NCI-H128 (cell line): ENCODE results near the gene NFATC2.
"Not testable (repeated sequence)": the region's sequence is repeated elsewhere in the genome, so short reads cannot be mapped to it uniquely, and the experiment has no call there.

ENCODE experiments used
- DNase-seq: peaks from one replicate; lab custom pipeline; 2025; ENCODE audit not compliant: unreplicated experiment; lab: John Stamatoyannopoulos, UW

The NFATC2 gene

DNA sequence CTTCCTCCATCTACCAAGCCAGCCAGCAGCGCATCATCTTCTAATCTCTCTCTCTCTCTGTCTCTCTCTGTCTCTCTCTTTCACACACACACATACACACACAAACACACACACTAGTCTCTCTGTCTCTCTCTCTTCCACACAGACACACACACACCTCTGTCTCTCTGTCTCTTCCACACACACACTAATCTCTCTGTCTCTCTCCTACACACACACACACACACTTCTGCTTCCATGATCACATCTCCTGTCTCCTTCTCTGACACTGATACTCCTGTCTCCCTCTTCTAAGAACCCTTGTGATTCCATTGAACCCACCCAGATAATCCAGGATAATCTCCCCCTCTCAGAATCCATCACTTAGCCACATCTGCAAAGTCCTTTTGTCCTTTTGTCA is 181.3 kb downstream of the NFATC2 start:
- no peak for DNase-seq

DNA sequence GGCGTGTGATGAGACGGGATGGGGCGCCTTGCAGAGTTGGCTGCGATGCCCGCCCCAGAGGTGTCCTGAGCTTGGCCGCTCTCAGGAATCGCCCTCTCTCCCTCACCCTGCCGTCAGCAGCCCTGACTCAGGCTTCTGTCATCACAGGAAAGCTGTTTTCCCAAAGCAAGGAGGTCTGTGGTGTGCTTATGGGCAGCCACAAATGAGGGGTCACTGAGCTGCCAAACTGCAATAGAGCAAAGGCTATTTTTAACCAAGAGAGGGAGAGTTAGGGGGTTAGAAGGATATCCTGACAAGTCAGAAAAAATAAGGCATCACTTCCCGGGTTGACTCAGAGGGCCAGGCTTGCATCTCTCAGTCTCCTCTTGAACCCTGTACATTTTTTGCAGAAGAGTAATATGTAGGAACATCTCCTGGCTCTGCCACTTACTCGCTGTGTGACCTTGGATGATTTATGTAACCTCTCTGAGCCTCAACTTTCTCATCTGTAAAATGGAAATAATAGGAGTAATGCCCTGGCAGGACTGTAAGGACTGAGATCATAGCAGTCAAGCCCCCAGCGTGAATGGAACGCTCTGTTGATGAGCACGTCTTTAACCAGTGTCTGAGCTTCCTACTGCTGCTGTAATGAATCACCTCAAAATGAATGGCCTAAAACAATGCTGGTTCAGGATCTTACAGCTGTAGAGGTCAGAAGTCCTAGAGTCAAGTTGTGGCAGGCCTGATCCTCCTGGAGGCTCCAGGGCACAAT is 181.9 kb downstream of the NFATC2 start:
- DNase-seq = no peak

DNA sequence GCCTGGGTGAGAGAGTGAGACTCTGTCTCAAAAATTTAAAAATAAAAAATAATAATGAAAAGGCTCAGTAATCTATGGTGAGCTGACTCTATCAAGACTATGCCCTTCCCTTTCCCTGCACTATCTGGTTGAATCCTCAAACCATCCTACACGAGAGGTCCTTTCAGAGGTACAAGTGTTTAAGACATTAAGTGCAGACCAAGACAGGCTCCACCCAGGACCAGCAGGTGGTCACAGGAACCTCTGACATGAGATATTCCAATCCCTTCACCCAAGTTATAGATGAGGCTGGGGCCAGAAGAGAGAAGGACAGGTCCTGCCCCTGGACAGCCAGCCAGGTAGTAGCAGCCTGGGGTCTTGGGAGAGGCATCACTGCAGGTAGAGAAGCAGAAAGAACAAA is 182.6 kb downstream of the NFATC2 start:
- no peak for DNase-seq

DNA sequence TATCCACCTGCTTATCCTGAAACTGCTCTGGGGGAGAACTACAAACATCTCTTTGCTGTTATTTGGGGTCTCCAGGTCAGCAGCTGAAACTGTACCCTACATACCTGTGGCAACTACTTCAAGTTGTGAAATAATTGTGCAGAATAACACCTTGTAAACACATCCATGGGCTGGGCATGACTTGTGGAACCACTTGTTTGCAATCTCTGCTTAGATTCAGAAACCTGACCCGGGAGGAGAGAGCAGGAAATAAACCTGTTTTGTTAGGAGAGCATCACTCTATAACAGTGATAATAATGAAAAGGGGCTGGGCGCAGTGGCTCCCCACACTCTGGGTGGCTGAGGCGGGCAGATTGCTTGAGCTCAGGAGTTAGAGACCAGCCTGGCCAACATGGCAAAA is 183.1 kb downstream of the NFATC2 start:
- no peak for DNase-seq

DNA sequence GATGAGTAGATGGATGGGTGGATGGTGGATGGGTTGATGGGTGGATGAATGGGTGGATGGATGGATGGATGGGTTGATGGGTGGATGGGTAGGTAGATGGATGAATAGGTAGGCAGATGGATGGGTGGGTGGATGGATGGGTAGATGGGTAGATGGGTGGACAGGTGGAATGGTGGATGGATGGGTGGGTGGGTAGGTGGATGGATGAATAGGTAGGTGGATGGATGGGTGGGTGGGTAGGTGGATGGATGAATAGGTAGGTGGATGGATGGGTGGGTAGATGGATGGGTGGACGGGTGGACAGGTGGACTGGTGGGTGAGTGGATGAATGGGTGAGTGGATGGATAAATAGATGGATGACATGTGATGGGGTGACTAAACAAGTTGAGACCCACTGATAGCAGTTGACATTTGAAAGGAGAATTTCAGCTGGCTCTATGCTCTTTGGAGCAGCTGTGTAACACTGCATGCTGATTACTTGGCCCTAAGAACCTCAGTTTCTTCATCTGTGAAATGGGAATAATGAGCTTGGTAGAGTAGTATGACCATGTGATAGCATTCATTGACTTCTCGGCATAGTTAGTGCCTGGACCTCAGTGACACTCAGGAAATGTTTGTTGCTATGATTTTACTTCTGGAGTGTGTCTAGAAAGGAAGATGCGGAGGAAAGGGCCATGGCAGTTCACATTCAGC is 184.3 kb downstream of the NFATC2 start:
- no peak for DNase-seq

DNA sequence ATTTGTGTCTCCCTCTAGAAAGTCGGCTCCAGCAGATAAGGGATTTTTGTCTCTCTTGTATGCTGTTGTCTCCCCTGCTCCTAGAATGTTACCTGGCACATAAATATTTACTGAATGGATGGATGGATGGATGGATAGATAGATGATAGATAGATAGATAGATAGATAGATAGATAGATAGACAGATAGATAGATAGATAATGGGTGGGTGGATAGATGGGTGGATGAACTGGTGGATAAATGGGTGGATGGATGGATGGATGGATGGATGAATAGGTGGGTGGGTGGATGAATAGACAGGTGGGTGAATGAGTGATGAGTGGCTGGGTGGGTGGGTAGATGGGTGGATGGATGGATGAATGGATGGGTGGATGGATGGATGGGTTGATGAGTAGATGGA is 185.0 kb downstream of the NFATC2 start:
- DNase-seq = no peak

DNA sequence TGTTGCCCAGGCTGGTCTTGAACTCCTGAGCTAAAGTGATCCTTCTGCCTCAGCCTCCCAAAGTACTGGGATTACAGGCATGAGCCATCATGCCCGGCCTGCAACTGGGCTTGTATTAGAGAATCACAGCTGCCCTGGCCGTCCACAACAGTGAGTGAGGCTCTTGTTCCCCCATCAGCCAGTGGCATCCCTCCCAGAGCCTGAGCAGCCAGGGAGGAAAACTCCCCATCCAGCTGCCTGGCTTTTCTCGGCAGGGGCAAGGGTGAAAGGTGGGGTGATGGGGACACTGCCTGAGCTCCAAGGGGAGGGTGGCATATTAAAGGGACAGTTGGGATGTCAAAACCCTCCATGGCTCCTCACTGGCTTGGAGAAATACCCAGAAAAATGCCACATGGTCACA is 185.6 kb downstream of the NFATC2 start:
- DNase-seq = no peak

DNA sequence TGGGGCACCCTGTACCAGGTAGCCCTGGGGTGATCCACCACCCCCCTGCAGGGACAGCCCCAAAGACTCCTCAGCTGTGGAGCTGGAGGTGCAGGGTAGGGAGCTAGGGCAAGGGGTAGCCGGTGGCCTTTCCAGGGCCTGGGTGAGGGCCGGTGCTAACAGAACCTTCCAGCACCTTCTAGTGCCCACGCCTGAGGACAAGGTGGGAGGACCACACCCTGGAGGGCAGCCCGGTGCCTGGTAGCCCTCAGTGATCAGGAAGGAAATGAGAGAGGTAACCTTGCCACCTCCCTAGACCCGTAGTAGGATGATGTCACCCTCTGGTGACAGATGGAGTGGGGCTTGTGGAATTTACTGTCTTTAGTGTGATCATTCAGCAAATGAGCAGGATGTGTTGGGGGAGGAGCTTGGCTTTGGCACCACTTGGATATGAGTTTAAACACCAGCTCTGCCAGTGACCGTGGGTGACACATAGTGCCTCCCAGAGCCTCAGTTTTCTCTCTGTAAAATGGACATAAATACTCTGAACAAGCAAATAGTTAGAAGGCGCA is 187.7 kb downstream of the NFATC2 start:
- no peak for DNase-seq

DNA sequence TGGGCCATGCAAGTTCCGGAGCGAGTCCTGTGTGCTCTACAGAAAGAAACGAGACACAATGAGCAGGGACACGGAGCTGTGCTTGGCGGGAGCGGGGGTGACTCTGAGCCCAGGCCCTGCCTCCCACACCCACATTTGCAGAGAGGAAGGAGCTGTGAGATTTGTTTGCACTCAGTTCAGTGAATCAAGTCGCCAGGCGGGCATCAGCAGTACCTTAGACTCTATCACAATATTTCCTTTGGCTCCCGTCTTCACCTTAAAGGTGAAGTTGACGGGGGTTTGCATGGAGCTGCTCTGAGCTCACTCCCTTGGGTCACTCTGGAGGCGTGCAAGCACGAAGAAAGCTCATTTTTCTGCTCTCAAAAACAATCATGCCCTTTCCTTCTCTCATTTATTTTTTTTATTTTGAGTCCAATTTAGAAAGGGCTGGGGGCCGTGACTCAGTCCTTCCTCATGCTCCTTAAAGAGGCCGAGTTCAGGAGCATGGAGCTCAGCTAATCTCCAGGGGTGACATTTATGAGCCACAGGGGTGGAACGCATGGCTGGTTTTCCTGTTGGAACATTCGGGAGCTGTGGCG is 188.2 kb downstream of the NFATC2 start:
- no peak for DNase-seq

DNA sequence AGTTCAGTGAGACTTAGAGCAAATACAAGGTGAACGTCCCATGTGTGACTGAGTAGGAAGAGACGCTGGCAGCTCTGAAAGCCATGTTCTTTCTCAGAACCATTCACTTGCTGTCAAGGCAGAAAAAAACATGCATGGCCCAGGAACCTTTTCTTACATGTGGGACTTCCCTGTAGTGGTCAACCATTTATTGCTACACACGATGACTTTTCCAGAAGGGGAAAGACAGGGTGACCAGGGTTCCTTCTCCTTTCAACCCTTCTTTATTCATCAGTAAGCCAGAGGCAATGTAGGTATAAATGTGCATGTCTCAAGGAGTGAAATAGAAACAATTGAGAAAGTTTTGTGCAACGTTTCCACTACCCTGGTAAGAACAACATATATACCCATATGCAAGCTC is 189.0 kb downstream of the NFATC2 start:
- no peak for DNase-seq

DNA sequence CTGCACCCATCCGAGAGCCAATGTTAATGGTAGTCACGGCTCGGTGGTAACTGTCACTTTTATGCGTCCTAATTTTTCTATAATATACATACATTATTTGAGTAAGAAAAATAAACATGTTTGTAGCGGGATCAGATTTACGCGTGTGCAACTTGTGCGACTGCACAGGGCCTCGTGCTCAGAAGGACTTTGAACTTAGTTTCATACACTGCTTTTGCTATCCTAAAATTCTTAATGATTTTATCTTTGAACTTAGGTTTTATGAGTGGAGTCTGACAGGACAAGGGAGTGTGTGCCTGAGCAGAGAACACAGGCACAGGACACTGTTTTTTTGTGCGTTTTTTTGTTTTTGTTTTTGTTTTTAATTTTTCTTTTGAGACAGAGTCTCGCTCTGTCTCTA is 189.7 kb downstream of the NFATC2 start:
- no peak for DNase-seq

DNA sequence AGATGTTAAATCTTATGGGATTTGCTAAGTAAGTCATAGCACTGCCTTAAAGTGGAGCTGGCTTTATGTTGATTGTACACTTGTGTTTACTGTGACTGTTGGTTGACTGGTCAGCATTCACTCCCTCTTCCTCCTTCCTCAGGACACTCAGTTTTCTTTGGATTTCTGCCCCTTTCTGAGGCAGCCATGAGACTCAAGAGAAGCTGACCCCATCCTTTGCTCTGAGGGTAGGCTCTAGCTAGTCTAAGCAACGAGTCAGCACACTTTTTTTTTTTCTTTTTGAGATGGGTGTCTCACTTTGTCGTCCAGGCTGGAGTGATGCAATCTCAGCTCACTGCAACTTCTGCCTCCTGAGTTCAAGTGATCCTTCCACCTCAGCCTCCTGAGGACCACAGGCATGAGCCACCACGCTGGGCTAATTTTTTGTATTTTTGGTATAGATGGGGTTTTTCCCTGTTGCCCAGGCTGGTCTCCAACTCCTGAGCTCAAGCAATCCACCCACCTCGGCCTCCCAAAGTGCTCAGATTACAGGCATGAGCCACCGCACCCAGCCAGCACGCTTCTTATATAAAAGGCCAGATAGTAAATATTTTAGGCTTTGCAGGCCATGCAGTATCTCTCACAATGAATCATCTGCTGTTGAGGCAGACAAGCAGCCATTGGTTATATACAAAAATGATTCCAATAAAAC is 191.4 kb downstream of the NFATC2 start:
- no peak for DNase-seq

DNA sequence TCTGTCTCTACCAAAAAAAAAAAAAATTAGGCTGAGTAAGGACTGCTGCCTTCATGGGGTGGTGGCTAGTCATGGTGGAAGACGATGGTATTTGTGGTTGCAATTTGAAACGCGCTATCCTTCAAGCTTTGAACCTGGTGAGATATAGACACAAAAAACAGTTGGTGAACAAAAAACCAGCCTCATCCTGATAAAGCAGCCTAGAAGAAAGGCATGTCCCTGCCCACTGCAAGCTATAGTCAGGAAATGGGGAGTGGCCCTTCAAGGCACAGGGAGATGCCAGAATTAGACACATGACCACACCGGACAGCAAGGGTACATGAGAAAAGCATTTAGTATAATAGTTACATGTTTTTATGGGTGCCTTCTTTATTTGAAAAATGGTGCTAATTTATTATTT is 193.6 kb downstream of the NFATC2 start:
- no peak for DNase-seq

DNA sequence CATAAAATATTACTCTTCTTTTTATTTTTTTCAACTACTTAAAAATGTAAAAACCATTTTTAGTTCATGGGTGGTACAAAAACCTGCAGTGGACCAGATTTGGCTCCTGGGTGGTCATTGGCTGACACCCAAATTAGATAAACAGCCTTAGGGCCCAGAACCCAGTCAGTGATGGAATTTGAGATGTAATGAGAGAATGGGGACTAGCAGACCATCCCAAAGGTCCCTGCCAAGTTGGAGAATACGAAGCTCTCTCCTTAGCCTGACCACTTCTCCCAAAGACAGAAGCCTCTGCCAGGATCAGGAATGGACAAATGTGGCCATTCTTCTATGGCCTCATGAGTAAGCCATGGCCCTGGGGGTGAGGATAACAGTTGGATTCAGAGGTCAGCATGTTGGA is 194.7 kb downstream of the NFATC2 start:
- DNase-seq = no peak

DNA sequence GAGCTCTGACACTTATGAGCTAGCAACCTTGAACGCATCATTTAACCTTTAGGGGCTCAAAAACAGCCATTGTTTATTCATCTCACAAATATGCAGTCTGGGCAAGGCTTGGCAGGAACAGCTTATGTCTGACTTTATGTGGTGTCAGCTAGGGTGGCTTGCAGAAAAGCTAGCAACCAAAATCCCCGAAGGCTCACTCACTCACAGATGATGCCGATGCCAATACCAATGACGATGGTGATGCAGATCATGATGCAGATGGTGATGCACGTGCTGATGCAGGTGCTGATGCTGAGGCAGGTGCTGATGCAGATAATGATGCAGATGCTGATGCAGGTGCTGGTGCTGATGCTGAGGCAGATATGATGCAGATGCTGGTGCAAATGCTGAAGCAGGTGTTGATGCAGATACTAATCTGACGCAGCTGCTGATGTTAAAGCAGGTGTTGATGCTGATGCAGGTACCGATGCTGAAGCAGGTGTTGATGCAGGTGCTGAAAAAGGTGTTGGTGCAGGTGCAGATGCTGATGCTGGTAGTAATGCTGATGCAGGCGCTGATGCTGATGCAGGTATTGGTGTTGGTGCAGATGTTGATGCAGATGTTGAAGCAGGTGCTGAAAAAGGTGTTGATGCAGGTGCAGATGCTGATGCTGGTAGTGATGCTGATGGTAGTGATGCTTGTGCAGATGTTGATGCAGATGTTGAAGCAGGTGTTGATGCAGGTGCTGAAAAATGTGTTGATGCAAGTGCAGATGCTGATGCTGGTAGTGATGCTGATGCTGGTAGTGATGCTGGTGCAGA is 195.6 kb downstream of the NFATC2 start:
- DNase-seq = no peak

DNA sequence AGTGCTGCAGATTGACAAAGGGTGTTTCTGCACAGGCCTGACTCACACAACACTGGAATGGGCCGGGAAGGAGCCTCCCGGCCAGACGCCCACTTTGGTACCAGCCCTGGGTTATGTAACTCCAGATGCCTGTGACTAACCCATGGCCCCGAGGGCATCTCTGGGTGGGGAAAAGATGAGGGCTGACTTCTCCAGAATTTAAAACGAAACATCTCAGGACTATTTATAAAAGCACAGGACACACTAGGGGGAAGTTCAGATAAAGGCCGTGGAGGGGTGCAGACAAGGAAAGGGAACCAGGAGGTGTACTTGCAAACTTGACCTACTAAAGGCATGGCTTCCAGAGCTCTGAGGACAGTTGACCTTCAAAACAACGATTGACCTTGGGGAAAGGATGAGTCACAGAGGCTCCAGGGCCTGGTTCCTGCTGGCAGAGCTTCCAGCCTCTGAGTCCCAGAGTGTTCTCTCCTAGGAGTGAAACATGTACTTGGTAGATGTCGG is 196.9 kb downstream of the NFATC2 start:
- DNase-seq = no peak

DNA sequence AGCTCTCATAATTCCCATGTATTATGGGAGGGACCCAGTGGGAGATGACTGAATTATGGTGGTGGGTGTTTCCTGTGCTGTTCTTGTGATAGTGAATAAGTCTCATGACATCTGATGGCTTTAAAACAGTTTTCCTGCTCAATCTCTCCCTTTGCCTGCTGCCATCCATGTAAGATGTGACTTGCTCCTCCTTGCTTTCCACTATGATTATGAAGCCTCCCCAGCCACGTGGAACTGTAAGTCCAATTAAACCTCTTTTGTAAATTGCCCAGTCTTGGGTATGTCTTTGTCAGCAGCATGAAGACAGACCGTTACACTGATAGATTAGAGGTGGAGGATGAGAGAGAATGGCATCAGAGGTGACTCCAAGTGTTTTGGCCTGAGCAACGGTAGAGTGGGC is 198.7 kb downstream of the NFATC2 start:
- DNase-seq = not testable (repeated sequence)

DNA sequence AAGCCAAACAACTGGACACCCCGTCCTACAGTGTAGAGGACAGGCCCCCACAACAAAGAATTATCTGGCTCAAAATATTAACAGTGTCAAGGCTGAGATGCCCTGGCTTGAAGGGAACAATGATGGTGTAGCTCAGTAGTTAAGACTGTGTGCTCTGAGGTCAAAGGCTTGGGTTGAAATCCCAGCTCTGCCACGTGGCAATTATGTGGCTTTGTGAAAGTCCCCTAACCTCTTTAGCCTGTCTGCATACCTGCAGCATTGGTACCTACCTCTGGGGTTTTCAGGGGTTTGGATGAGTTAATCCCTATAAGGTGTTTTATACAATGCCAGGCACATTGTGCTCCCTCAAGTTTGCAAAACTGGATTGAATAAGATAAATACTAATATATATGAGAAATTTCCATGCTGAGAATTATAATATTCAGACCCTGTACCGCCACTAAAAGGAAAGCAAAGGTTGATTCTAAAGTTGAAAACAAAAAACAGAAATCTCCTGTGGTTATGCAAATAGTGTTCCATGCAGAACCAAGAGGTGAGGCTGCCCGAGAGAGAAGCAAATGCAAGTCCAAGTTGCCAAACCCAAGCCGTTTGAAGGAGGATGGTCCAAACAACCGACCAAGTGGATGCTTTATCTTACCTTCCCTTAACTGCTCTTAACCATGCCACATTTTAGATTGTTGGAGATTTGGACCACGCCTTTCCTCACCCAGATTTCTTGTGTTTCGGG is 199.8 kb downstream of the NFATC2 start:
- no peak for DNase-seq

DNA sequence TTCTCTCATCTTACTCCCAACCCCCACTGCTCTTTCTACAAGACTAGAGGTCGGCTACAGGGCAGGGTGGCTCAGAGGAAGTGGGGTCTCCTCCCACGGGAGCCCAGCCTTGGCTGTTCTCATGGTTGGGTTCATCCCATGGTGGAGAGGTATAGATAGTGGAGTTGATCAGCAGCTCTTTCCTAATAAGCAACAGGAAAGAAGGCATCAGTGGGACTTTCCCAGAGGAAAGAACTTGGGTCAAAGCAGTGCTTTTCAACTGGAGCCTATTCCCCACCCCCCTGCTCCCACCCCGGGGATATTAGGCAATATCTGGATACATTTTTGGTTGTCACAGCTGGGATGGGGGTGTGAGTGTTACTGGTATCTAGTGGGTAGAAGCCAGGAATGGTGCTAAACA is 200.9 kb downstream of the NFATC2 start:
- no peak for DNase-seq

DNA sequence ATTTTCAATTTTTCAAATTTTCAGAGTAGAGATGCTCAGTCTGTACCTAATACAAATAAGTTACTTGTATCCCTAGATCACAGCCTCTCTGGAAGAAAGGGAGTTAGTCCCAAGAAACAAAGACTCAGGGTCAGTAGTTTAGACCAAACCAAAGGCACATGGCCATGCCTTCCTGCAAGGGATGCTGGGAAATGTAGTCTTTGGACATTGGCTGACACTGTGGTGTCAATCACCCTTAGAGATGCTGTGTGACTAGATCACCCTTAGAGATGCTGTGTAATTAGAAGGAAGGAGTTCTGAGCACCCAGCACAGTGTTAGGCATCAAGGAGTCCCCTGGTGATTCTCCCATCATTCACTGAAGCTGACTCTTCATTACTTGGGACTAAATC is 202.1 kb downstream of the NFATC2 start:
- no peak for DNase-seq
